Transverse colon (tissue), 4 donors: ENCODE measurements around the gene ACP5. TPM values are rescaled to one million over a fixed set of nuclear protein-coding genes. Genes with fewer than 3 reads are reported as not detected.

Source experiments
- DNase-seq: peaks from one replicate; pipeline ENCODE4 v3.0.0-alpha.2; 2019
- H3K27ac ChIP-seq, 4 donors: fragments of 200-600 bp; sonication (generic); 2 replicates each; pipeline ENCODE4 v1.5.1; 2016 to 2018; ENCODE audit warnings: inconsistent platforms in 4 of 4
- H3K27me3 ChIP-seq: fragments of 200-600 bp; sonication (generic); 2 replicates; pipeline ENCODE4 v1.5.1; 2017; ENCODE audit warnings: inconsistent platforms
- H3K36me3 ChIP-seq, 4 donors: fragments of 200-600 bp; sonication (generic); 2 replicates each; pipeline ENCODE4 v1.5.1; 2017 to 2019; ENCODE audit warnings: inconsistent platforms in 4 of 4
- H3K4me1 ChIP-seq, 4 donors: fragments of 200-600 bp; sonication (generic); 2 replicates each; pipeline ENCODE4 v1.5.1; 2017 to 2020; ENCODE audit warnings: inconsistent platforms in 4 of 4
- H3K4me3 ChIP-seq, 4 donors: fragments of 200-600 bp; sonication (generic); 1 replicate in 1 of 4; 2 replicates in 3 of 4; pipeline versions ENCODE4 v1.5.1 to v1.6.1; 2017 to 2019; ENCODE audit warnings: inconsistent platforms in 4 of 4
- H3K9me3 ChIP-seq, 2 donors: fragments of 200-600 bp; sonication (generic); 2 replicates each; pipeline ENCODE4 v1.5.1; 2017 to 2019; ENCODE audit warnings: inconsistent platforms in 2 of 2
- EP300 ChIP-seq: sonication (generic); formaldehyde crosslinking; IDR thresholded peaks from one replicate; pipeline ENCODE4 v1.6.1; 2017; ENCODE audit warnings: antibody characterized with exemption, low read depth
- POLR2A ChIP-seq: fragments of 450-650 bp; IDR thresholded peaks from one replicate; pipeline ENCODE4 v1.6.1; 2016; ENCODE audit warnings: antibody characterized with exemption, mild to moderate bottlenecking, moderate library complexity
- POLR2AphosphoS5 ChIP-seq, 3 donors: sonication (generic); formaldehyde crosslinking; IDR thresholded peaks; one replicate each; pipeline ENCODE4 v1.6.1; 2016; ENCODE audit warnings: antibody characterized with exemption in 3 of 3
- WGBS, 2 donors: methylation state at CpG; one replicate each; pipeline ENCODE4 v1.1.5; 2018; ENCODE audit warnings: low coverage in 1 of 2; 5-methylcytosine and 5-hydroxymethylcytosine counted together
- in situ Hi-C, 4 donors: fragments of 200-750 bp; cut with MboI; loops; one replicate each; pipeline versions ENCODE4 v1.15.0 to v1.15.1; 2017; ENCODE audit warnings: low sequenced_read_pairs in 3 of 4, low pct_ligation_motif_present in 1 of 4, low pct_unique_long_range_greater_than_20kb in 1 of 4
- intact Hi-C: fragments of 100-400 bp; cut with DNase I; formaldehyde crosslinking; loops from one replicate; pipeline ENCODE4 v1.15.1; 2023; ENCODE audit warnings: low total_unique reads
- total RNA-seq, 4 donors: library from RNA; depleted of rRNA; stranded (reverse); fragments of >200 nt; gene quantifications; one replicate each; pipeline ENCODE4 v1.1.0, GENCODE V29; 2016
- TF ChIP-seq, protein P1 (sequence below), 5 experiments: fragments of 200-600 bp in 3 of 5; fragments of 450-650 bp in 2 of 5; sonication (generic) in 3 of 5; IDR thresholded peaks; 1 replicate in 2 of 5; 2 replicates in 3 of 5; pipeline ENCODE4 v1.5.1; 2016 to 2017; ENCODE audit warnings: antibody characterized with exemption in 5 of 5, inconsistent platforms in 3 of 5, mild to moderate bottlenecking in 2 of 5, moderate library complexity in 1 of 5

Gene ACP5
- total RNA-seq, 4 donors from 2014 or later = 10.5 to 60.2 (median 22.4) TPM

GRCh38 chr19:11535792-11536595 is 41.5 kb downstream of the ACP5 start:
- intact Hi-C loops = no loop called here
- peak; percentile 93 for DNase-seq
- 12 to 43% methylated on average over 8 to 52 of the region's 54 CpGs for WGBS, 2 donors
- peak; percentile 21 to 63 (median 62) for TF ChIP-seq POLR2AphosphoS5 (IDR thresholded peaks at IDR 0.05)
- TF ChIP-seq POLR2A = peak; percentile 52
- TF ChIP-seq, protein P1, sequence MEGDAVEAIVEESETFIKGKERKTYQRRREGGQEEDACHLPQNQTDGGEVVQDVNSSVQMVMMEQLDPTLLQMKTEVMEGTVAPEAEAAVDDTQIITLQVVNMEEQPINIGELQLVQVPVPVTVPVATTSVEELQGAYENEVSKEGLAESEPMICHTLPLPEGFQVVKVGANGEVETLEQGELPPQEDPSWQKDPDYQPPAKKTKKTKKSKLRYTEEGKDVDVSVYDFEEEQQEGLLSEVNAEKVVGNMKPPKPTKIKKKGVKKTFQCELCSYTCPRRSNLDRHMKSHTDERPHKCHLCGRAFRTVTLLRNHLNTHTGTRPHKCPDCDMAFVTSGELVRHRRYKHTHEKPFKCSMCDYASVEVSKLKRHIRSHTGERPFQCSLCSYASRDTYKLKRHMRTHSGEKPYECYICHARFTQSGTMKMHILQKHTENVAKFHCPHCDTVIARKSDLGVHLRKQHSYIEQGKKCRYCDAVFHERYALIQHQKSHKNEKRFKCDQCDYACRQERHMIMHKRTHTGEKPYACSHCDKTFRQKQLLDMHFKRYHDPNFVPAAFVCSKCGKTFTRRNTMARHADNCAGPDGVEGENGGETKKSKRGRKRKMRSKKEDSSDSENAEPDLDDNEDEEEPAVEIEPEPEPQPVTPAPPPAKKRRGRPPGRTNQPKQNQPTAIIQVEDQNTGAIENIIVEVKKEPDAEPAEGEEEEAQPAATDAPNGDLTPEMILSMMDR (IDR thresholded peaks at IDR 0.05) = peak; percentile 80 to 94 (median 90)
- TF ChIP-seq EP300 = peak; percentile 12
- H3K27me3 ChIP-seq = peaks cover 24% of the 10 kb centered on the region
- in situ Hi-C loops = no loop called here
- H3K27ac ChIP-seq = peak overlapping the region; percentile 82 to 97 (median 87)
- H3K36me3 ChIP-seq = no peaks in the 10 kb centered on the region
- peaks cover 0 to 18% (median 10%) of the 10 kb centered on the region in 4 donors for H3K4me1 ChIP-seq
- no peaks in the 10 kb centered on the region for H3K9me3 ChIP-seq
- peak overlapping the region in 3 of 4 donors; percentile 20 to 41 (median 26) for H3K4me3 ChIP-seq

DNA sequence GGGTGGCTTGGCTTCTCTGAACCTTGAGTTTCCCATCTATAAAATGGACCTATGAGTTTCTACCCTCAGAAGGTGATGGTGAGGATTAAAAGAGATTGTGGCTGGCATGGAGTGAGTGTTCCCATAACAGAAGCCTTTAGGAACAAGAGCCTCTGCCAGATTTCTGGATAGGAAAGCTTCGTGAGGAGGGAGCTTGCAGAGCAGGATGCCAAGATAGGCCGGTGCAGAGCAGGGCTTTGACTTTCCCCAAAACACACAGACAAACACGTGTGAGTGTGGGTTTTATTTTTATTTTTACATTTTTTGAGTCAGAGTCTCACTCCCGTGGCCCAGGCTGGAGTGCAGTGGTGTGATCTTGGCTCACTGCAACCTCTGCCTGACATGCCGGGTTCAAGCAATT is 42.5 kb downstream of the ACP5 start:
- Histone ChIP-seq H3K4me1 (peaks cover 0 to 21% (median 10%) of the 10 kb centered on the region in 4 donors), H3K4me3 (no peak overlapping the region), H3K9me3 (no peaks in the 10 kb centered on the region), H3K36me3 (no peaks in the 10 kb centered on the region), H3K27ac (peak overlapping the region; percentile 82 to 97 (median 87)), H3K27me3 (peaks cover 17% of the 10 kb centered on the region)
- intact Hi-C loops (no loop called here), in situ Hi-C loops (no loop called here)
- no peak for TF ChIP-seq EP300
- TF ChIP-seq POLR2AphosphoS5 (IDR thresholded peaks at IDR 0.05) = no peak
- TF ChIP-seq, protein P1 (IDR thresholded peaks at IDR 0.05) = no peak
- no peak for TF ChIP-seq POLR2A
- DNase-seq = no peak
- WGBS, 2 donors = 53 to 79% methylated on average over 4 to 5 of the region's 5 CpGs

GRCh38 chr19:11534538-11534937 is 42.9 kb downstream of the ACP5 start:
- peak overlapping the region; percentile 82 to 97 (median 87) for H3K27ac ChIP-seq
- in situ Hi-C loops = no loop called here
- intact Hi-C loops = no loop called here
- H3K9me3 ChIP-seq = no peaks in the 10 kb centered on the region
- no peak for DNase-seq
- peaks cover 12% of the 10 kb centered on the region for H3K27me3 ChIP-seq
- peaks cover under 1 to 22% (median 12%) of the 10 kb centered on the region in 4 donors for H3K4me1 ChIP-seq
- 67 to 71% methylated on average over 1 of the region's 1 CpG for WGBS, 2 donors
- TF ChIP-seq EP300 = no peak
- TF ChIP-seq, protein P1 (IDR thresholded peaks at IDR 0.05) = no peak
- TF ChIP-seq POLR2AphosphoS5 (IDR thresholded peaks at IDR 0.05) = no peak
- TF ChIP-seq POLR2A = no peak
- H3K36me3 ChIP-seq = no peaks in the 10 kb centered on the region
- H3K4me3 ChIP-seq = no peak overlapping the region

- intact Hi-C loops = no loop called here
- peaks cover 9 to 33% (median 18%) of the 10 kb centered on the region in 4 donors for H3K4me1 ChIP-seq
- H3K27ac ChIP-seq = peak overlapping the region; percentile 21 to 98 (median 93)
- 33% methylated on average over 9 of the region's 9 CpGs; no CpG with 5 or more reads in 1 of the 2 donors for WGBS, 2 donors
- peak in 1 of 3 donors; percentile 18 for TF ChIP-seq POLR2AphosphoS5 (IDR thresholded peaks at IDR 0.05)
- TF ChIP-seq, protein P1 (IDR thresholded peaks at IDR 0.05) = no peak
- H3K9me3 ChIP-seq = no peaks in the 10 kb centered on the region
- H3K36me3 ChIP-seq = no peaks in the 10 kb centered on the region
- in situ Hi-C loops = no loop called here
- H3K27me3 ChIP-seq = no peaks in the 10 kb centered on the region
- peak; percentile 80 for DNase-seq
- no peak overlapping the region for H3K4me3 ChIP-seq
These were observed 47.0 kb downstream of the ACP5 start for GRCh38 chr19:11530432-11530831.
